Colonic mucosa (tissue), 4 donors: ENCODE data around the gene PNKD. TPM values are rescaled to one million over a fixed set of nuclear protein-coding genes. Genes with fewer than 3 reads are reported as not detected.

Experiments used
- DNase-seq: peaks from one replicate; pipeline ENCODE4 v3.0.0-alpha.2; 2020
- H3K27ac ChIP-seq: fragments of 200-600 bp; one replicate; pipeline ENCODE4 v1.8.0; 2021
- H3K27me3 ChIP-seq: fragments of 200-600 bp; one replicate; pipeline ENCODE4 v1.8.0; 2021
- H3K36me3 ChIP-seq: fragments of 200-600 bp; one replicate; pipeline ENCODE4 v1.8.0; 2021
- H3K4me1 ChIP-seq: fragments of 200-600 bp; one replicate; pipeline ENCODE4 v1.8.0; 2021; ENCODE audit warnings: mild to moderate bottlenecking
- H3K4me3 ChIP-seq: fragments of 200-600 bp; one replicate; pipeline ENCODE4 v1.8.0; 2021
- H3K9ac ChIP-seq, 2 donors: one replicate each; pipeline ENCODE4 v1.7.0; 2013; ENCODE audit warnings: control low read depth in 2 of 2, low read depth in 2 of 2, low read length in 2 of 2
- H3K9me3 ChIP-seq: fragments of 200-600 bp; one replicate; pipeline ENCODE4 v1.8.0; 2021
- intact Hi-C: fragments of 100-400 bp; cut with DNase I; formaldehyde crosslinking; loops from one replicate; pipeline ENCODE4 v1.14.1; 2022
- total RNA-seq, 2 donors: library from RNA; stranded (reverse); fragmentation: NEBNext Ultra II Directional in 1 of 2; extraction: Animal tissue kit (Norgen Biotek cat#: 25700) in 1 of 2; gene quantifications; one replicate each; pipeline ENCODE4 v1.2.1, GENCODE V29; 2021
- TF ChIP-seq, protein P1 (sequence below): fragments of 200-600 bp; IDR thresholded peaks from one replicate; pipeline ENCODE4 v1.8.0; 2022; ENCODE audit warnings: antibody characterized with exemption, mild to moderate bottlenecking
- donor health status: healthy.
- donor health status: DM: no; HTN: no; CAD: no.
- donor health status: DM: no; HTN: no; CAD: no.

Gene PNKD, protein sequence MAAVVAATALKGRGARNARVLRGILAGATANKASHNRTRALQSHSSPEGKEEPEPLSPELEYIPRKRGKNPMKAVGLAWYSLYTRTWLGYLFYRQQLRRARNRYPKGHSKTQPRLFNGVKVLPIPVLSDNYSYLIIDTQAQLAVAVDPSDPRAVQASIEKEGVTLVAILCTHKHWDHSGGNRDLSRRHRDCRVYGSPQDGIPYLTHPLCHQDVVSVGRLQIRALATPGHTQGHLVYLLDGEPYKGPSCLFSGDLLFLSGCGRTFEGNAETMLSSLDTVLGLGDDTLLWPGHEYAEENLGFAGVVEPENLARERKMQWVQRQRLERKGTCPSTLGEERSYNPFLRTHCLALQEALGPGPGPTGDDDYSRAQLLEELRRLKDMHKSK
- total RNA-seq = 100 to 1,000 TPM; 109 to 136 TPM

GRCh38 chr2:218269900-218270720, at the start of gene PNKD, which contains the start of gene AAMP:
Gene PNKD (plus strand): TSS chr2:218270519. CDS start chr2:218270536, 17 bp downstream.
Gene AAMP (minus strand): TSS chr2:218270137. CDS start chr2:218270086, 51 bp downstream.
- H3K4me1 ChIP-seq = peaks cover 23% of the 10 kb centered on the region
- H3K36me3 ChIP-seq = peaks cover 5% of the 10 kb centered on the region
- TF ChIP-seq, protein P1, sequence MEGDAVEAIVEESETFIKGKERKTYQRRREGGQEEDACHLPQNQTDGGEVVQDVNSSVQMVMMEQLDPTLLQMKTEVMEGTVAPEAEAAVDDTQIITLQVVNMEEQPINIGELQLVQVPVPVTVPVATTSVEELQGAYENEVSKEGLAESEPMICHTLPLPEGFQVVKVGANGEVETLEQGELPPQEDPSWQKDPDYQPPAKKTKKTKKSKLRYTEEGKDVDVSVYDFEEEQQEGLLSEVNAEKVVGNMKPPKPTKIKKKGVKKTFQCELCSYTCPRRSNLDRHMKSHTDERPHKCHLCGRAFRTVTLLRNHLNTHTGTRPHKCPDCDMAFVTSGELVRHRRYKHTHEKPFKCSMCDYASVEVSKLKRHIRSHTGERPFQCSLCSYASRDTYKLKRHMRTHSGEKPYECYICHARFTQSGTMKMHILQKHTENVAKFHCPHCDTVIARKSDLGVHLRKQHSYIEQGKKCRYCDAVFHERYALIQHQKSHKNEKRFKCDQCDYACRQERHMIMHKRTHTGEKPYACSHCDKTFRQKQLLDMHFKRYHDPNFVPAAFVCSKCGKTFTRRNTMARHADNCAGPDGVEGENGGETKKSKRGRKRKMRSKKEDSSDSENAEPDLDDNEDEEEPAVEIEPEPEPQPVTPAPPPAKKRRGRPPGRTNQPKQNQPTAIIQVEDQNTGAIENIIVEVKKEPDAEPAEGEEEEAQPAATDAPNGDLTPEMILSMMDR = peak; percentile 20
- peak within 1 kb of the TSS; percentile 82 for H3K27ac ChIP-seq
- no peaks in the 10 kb centered on the region for H3K27me3 ChIP-seq
- H3K9ac ChIP-seq = peak within 1 kb of the TSS; percentile 91 to 95
- DNase-seq = peak; percentile 100
- H3K9me3 ChIP-seq = no peaks in the 10 kb centered on the region
- H3K4me3 ChIP-seq = peak within 1 kb of the TSS; percentile 81
- intact Hi-C loops = no loop called here

DNA sequence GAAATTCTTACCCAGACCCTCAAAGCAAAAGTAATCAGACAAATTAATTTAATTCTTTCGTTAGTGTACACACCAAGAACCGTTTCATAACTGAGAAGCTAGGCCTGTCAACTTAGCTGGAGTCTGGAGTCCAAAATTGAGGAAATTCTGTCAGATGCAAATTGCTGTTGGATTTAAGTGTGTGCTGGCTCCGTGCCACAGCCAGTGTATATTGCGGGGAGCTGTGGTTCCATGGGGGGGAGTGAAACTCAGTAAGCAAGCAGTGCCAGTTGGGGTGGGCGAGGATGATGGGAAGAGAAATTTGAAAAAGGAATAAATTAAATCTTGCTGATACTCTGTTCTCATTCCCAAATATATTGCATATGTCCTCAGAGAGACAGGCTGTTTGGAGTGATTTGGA, 49.3 kb upstream of the PNKD start:
- Histone ChIP-seq H3K27ac (no peak overlapping the region), H3K4me3 (no peak overlapping the region), H3K27me3 (no peaks in the 10 kb centered on the region), H3K9me3 (no peaks in the 10 kb centered on the region), H3K36me3 (no peaks in the 10 kb centered on the region), H3K9ac (no peak overlapping the region), H3K4me1 (peaks cover 22% of the 10 kb centered on the region)
- TF ChIP-seq, protein P1 = no peak
- intact Hi-C loops = no loop called here
- no peak for DNase-seq

- DNase-seq = no peak
- Histone ChIP-seq H3K9ac (no peak overlapping the region), H3K4me3 (no peak overlapping the region), H3K4me1 (peaks cover 22% of the 10 kb centered on the region), H3K36me3 (no peaks in the 10 kb centered on the region), H3K27ac (no peak overlapping the region), H3K27me3 (no peaks in the 10 kb centered on the region), H3K9me3 (no peaks in the 10 kb centered on the region)
- intact Hi-C loops = no loop called here
- TF ChIP-seq, protein P1 = no peak
These were observed 47.3 kb upstream of the PNKD start for GRCh38 chr2:218223046-218223445.

DNA sequence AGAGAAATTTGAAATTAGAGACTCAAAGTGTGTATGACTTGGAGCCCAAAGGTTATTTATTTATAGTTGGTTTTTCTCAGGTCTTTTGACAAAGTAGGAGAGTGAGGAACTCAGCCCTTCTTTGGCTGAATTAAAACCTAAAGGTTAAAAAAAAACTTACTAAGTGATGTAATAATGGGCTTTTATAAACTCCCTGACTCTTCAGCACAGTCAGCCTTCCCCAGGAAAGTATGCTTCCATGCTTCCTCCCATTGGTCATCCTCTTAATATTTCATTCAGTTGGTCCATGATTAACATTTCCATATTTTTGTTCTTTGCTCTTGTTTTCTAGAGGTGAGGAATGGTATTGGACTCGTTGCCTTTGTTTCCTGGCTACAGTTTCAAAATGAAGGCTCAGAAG, 46.1 kb upstream of the PNKD start:
- Histone ChIP-seq H3K9me3 (no peaks in the 10 kb centered on the region), H3K4me3 (no peak overlapping the region), H3K4me1 (peaks cover 18% of the 10 kb centered on the region), H3K27me3 (no peaks in the 10 kb centered on the region), H3K36me3 (no peaks in the 10 kb centered on the region), H3K27ac (no peak overlapping the region), H3K9ac (no peak overlapping the region)
- no peak for DNase-seq
- intact Hi-C loops = no loop called here
- TF ChIP-seq, protein P1 = no peak

DNA sequence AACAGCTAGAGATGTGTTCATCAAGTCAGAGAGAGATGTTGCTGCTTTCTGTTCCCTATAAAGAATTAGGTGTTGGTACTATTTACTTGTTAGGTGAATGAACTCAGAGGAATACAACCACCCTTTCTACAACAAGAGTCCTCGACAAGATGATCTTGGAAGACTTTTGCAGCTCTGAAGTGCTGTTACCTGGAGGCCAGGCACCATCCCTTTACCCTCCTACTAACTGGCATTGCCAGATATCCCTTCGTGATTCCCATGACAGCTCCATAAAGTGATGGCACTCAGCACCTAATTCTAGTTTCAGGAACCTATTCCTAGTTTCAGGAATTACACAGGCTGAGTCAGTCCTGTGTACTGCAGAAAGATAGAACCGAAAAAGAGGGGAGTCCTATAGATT, 43.4 kb upstream of the PNKD start:
- intact Hi-C loops = no loop called here
- Histone ChIP-seq H3K9me3 (no peaks in the 10 kb centered on the region), H3K27ac (no peak overlapping the region), H3K36me3 (no peaks in the 10 kb centered on the region), H3K4me1 (peaks cover 9% of the 10 kb centered on the region), H3K27me3 (no peaks in the 10 kb centered on the region), H3K9ac (no peak overlapping the region), H3K4me3 (no peak overlapping the region)
- TF ChIP-seq, protein P1 = no peak
- DNase-seq = no peak
